Jurkat, Clone E6-1 (cell line): Measurements from ENCODE around the gene TCF15.
"Not testable (repeated sequence)": the region's sequence is repeated elsewhere in the genome, so short reads cannot be mapped to it uniquely, and the experiment has no call there.

Experiments used
- DNase-seq: peaks from one replicate; pipeline ENCODE4 v3.0.0-alpha.2; 2011; ENCODE audit warnings: low read depth, low spot score
- H3K4me3 ChIP-seq: 2 replicates; pipeline ENCODE4 v1.5.1; 2011; ENCODE audit warnings: mild to moderate bottlenecking, low read length, control low read depth, moderate library complexity

TCF15 gene

GRCh38 chr20:588932-589672 lies 21.0 kb downstream of the TCF15 start:
- no peak overlapping the region for H3K4me3 ChIP-seq
- DNase-seq = no peak

GRCh38 chr20:588476-588875 lies 21.6 kb downstream of the TCF15 start:
- no peak for DNase-seq
- H3K4me3 ChIP-seq = no peak overlapping the region

GRCh38 chr20:584971-585301 lies 25.2 kb downstream of the TCF15 start:
- H3K4me3 ChIP-seq = no peak overlapping the region
- DNase-seq = no peak

DNA sequence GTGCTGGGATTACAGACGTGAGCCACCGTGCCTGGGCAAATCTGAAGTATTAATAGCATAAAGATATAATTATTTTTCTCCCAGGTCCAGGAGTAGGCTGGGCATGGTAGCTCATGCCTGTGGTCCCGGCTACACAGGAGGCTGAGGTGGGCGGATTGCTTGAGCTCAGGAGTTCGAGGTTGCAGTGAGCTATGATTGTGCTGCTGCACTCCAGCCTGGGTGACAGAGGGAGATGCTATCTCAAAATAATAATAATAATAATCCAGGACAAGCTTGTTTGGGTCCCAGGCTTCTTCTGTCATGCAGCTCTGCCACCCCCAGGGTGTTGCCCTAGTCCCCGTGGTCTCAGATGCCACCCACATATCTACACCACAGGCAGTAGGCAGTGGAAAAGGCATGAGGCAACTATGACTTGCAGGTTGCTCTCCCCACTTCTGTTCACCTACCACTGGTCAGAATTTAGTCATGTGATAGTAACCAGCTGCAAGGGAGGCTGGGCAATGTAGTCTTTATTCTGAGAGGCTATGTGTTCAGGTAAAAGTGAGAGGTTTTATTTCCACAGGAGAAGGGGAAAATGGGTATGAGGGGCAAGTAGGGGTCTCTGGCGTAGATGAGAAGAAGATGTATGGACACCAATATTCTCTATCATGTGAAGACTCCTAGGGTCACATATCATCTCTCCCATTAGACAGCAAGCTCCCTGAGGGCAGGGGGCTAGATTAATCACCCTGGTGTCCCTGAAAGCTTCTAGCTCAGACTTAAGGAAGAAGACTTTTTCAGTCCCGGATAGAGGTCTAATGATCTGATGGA lies 25.7 kb downstream of the TCF15 start:
- DNase-seq = peak; percentile 25
- no peak overlapping the region for H3K4me3 ChIP-seq

- H3K4me3 ChIP-seq = no peak overlapping the region
- no peak for DNase-seq
Observed at GRCh38 chr20:582204-582603, 27.9 kb downstream of the TCF15 start.

DNA sequence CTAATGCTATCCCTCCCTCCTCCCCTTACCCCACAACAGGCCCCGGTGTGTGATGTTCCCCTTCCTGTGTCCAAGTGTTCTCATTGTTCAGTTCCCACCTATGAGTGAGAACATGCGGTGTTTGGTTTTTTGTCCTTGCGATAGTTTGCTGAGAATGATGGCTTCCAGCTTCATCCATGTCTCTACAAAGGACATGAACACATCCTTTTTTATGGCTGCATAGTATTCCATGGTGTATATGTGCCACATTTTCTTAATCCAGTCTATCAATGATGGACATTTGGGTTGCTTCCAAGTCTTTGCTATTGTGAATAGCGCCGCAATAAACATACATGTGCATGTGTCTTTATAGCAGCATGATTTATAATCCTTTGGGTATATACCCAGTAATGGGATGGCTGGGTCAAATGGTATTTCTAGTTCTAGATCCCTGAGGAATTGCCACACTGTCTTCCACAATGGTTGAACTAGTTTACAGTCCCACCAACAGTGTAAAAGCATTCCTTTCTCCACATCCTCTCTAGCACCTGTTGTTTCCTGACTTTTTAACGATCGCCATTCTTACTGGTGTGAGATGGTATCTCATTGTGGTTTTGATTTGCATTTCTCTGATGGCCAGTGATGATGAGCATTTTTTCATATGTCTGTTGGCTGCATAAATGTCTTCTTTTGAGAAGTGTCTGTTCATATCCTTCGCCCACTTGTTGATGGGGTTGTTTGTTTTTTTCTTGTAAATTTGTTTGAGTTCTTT lies 31.0 kb downstream of the TCF15 start:
- H3K4me3 ChIP-seq, DNase-seq: not testable (repeated sequence)

DNA sequence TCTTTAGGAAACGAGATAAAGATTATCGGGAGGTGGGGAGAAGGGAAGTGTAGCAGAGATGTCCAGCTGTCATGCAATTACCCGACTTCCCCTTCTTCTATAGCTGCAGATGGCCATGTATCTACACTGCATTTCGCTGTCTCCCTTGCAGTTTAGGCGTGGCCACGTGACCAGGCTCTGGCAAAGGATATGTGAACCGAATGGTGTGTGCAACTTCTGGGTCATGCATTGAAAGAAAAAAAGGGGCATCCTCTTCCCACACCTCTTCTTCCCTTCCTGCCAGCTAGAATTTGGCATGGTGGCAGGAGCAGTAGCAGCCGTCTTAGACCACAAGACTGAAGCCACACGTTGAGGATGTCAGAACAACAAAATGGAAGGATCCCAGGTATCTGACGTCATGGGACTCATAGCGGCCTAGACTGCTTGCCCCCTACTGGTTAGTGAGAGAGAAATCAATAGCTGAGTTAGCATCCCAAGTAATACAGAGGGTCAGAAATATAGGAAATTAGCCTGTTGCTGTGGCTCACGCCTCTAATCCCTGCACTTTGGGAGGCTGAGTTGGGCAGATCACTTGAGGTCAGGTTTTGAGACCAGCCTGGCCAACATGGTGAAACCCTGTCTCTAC lies 32.8 kb downstream of the TCF15 start:
- peak; percentile 39 for DNase-seq
- H3K4me3 ChIP-seq = no peak overlapping the region

DNA sequence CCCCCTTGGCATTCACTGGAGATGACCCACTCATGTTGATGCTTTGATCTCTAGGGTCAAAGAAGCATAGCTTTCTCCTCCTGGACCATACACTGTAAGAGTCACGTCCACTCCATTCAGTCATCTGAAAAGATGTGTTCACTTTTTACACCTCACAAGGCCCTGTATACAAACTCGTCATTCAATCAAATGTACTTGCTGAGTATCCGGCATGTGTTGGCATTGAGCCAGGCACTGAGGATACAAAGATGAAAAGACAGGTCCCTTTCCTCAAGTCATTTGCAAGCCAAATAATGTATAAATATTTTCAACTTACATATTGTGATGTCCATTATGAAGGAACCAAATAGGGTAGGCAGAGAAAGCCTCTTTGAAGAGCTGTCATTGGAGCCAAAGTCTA lies 34.0 kb downstream of the TCF15 start:
- H3K4me3 ChIP-seq = no peak overlapping the region

DNA sequence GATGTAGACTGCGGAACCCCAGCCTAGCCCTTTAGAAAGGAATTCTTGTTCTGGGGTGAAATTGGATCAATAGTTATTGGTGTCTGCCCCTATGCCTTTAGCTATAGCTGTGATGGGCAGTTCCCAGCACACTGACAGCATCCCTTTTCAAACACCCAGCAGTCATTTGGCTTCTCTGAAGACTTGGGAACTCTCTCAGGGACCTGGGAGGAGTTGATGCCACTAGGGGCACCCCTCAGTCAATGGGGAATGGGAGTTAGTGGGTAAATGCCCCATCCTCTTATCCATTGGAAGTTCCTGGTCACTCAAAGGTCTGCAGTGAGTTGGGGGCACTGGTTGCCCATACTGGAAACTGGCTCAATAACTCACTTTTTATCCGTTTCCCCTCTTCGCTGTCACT lies 34.9 kb downstream of the TCF15 start:
- DNase-seq = no peak
- no peak overlapping the region for H3K4me3 ChIP-seq

More for the DNA sequence above, 34.0 kb downstream of the TCF15 start:
- DNase-seq = no peak

DNA sequence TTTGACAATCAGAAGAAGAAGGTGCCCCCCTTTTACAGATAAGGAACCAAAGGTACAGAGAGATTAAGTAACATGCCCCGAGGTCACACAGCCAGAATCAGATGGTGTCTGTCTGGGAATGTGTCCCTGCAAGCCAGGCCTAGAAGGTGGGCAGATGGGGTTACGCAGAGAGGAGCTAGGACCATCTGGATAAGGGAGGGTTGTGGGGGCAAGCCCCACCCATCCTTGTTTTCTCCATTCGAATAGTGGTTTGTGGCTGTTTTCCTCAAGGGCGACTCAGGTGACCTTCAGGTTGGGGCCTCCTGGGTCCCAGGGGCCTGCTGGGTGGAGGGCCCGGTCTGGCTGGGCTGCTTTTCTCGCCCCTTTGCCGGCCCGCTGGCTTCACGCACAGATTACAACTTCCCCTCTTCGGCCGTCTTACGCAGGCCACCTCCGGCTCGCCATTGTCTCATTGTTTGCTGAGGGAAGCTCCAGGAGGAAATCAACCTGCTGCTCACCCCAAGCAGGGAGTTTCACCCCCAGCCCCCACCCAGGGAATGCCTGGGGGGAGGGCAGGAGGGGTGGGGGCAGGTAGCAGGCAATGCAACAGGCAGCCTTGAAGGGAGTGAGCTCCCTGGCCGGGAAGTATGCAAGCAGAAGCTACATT lies 35.7 kb downstream of the TCF15 start:
- H3K4me3 ChIP-seq = no peak overlapping the region
- DNase-seq = no peak

- no peak for DNase-seq
- H3K4me3 ChIP-seq = no peak overlapping the region
Observed at GRCh38 chr20:573414-574296, 36.5 kb downstream of the TCF15 start.

GRCh38 chr20:572727-573126 lies 37.4 kb downstream of the TCF15 start:
- no peak overlapping the region for H3K4me3 ChIP-seq
- DNase-seq = no peak

- no peak overlapping the region for H3K4me3 ChIP-seq
- DNase-seq = no peak
Observed at GRCh38 chr20:571754-572441, 38.2 kb downstream of the TCF15 start.

DNA sequence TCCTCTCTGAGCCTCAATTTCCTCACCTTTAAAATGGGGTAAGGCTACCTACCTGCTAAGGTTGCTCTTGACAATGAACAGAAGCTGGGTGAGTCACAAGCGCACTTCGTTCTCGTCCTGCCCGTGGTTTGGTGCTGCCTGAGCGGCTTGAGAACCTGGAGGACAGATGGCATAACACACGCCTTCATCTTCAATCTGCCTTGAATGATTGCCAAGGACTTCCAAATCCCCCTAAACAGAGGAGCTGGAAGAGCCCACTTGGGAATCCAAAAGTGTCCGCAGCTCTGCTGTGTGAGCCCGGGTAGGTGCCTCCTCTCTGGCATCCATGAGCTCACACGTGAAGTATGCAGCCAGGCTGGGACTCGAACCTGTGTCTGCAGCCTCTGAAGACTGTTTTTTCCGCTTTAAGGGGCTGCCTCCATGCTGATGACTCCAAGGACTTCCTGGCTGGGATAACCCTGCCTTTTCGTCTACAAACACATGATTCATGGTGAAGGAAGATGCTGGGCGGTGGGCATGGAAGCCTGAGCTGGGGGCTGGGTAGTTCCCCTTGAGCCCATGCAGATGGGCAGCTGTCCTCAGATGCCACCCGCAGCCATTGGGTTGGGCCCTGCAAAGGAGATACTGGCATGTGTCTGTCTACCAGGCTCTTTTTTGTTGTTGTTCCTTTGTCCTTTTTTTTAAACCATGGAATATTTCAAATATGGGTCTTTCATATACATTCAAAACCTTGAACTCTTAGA lies 41.3 kb downstream of the TCF15 start:
- H3K4me3 ChIP-seq = no peak overlapping the region
- no peak for DNase-seq

DNA sequence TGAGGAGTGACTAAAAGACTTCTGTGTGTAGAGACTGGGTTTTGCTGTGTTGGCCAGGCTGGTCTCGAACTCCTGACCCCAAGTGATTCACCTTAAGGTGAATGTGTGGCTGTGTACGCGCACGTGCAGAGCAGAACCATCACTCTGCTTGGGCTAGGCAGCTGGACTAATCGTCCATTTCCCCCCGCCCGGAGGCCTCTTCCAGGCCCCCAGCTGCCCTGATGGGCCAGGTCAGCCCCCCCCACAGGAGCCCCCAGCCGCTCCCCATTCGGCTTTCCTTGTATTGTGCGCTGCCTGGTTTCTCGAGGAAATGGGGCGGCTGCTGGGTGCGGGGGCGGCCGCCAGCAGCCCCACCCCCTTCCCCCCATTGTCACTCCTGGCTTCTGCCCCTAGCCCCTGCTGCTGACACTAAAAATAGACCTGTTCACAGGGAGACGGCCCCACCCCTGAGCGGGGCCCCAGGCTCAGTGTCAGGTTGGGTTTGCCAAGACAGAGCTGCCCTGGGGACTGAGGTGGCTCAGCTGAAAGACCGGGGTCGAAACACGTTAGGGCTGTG lies 41.9 kb downstream of the TCF15 start:
- no peak overlapping the region for H3K4me3 ChIP-seq
- DNase-seq = no peak

DNA sequence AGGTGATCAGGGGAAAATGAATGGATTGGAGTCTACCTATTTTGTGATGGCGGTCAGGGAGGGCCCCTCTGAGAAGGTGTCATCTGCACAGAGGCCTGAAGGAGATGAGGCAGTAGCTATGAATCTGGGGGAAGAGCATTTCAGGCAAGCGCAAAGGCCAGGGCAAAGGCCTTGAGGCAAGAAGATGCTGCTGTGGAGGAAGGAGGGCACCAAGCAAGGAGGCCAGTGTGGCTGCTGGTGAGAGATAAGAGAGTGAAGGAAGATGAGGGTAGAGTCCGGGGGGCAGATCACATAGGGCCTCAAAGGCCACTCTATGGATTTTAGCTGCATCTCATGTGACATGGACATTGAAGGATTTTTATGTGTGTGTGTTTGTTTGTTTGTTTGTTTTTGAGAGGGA lies 45.9 kb downstream of the TCF15 start:
- no peak for DNase-seq
- H3K4me3 ChIP-seq = no peak overlapping the region

- no peak for DNase-seq
Observed at GRCh38 chr20:563187-563586, 46.9 kb downstream of the TCF15 start.

More at GRCh38 chr20:563187-563586, 46.9 kb downstream of the TCF15 start:
- no peak overlapping the region for H3K4me3 ChIP-seq
